Common myeloid progenitor, CD34-positive (primary cell): ENCODE measurements around the gene TBC1D1.

Source experiments
- CTCF ChIA-PET: fragments of 350-600 bp; sonication (Branson Sonifier 250); formaldehyde crosslinking; loops from one replicate; lab custom pipeline; 2021; ENCODE audit warnings: antibody characterized with exemption; lab: Charles Lee
- POLR2A ChIA-PET: fragments of 350-600 bp; sonication (Branson Sonifier 250); formaldehyde crosslinking; loops from one replicate; lab custom pipeline; 2021; ENCODE audit warnings: antibody characterized with exemption; lab: Charles Lee
- DNase-seq, 3 donors: peaks; one replicate each; pipeline versions ENCODE4 v3.0.0 to v3.0.0-alpha.2; 2013
- H3K27ac ChIP-seq, 2 experiments: 1 replicate in 1 of 2; 2 replicates in 1 of 2; pipeline ENCODE4 v1.7.0; 2013; ENCODE audit warnings: inconsistent platforms in 2 of 2, low read length in 2 of 2, mild to moderate bottlenecking in 2 of 2, low read depth in 1 of 2, moderate library complexity in 1 of 2; ENCODE audit not compliant: severe bottlenecking in 2 of 2, insufficient read depth in 1 of 2, poor library complexity in 1 of 2
- H3K27me3 ChIP-seq, 5 experiments: replicated peaks in 2 of 5; 1 replicate in 3 of 5; 2 replicates in 2 of 5; pipeline versions ENCODE4 v1.6.1 to v1.7.0; 2013; ENCODE audit warnings: low read length in 4 of 5, mild to moderate bottlenecking in 2 of 5, moderate library complexity in 2 of 5, inconsistent platforms in 1 of 5; ENCODE audit not compliant: insufficient read depth in 5 of 5, control insufficient read depth in 4 of 5
- H3K36me3 ChIP-seq, 4 experiments: 1 replicate in 2 of 4; 2 replicates in 2 of 4; pipeline versions ENCODE4 v1.6.1 to v1.7.0; 2013; ENCODE audit warnings: low read length in 3 of 4, control low read depth in 1 of 4, mild to moderate bottlenecking in 1 of 4; ENCODE audit not compliant: control insufficient read depth in 4 of 4, insufficient read depth in 4 of 4
- H3K4me1 ChIP-seq, 4 experiments: 1 replicate in 3 of 4; 2 replicates in 1 of 4; pipeline versions ENCODE4 v1.6.1 to v1.7.1; 2013; ENCODE audit warnings: low read length in 3 of 4, mild to moderate bottlenecking in 3 of 4, control low read depth in 1 of 4, inconsistent platforms in 1 of 4, moderate library complexity in 1 of 4; ENCODE audit not compliant: control insufficient read depth in 4 of 4, insufficient read depth in 4 of 4; ENCODE audit errors: control extremely low read depth in 1 of 4
- H3K4me3 ChIP-seq, 7 experiments: 1 replicate in 4 of 7; 2 replicates in 3 of 7; pipeline versions ENCODE4 v1.5.1 to v1.7.0; 2013; ENCODE audit warnings: mild to moderate bottlenecking in 7 of 7, low read length in 6 of 7, moderate library complexity in 6 of 7, inconsistent platforms in 2 of 7, low read depth in 2 of 7, control low read depth in 1 of 7; ENCODE audit not compliant: insufficient read depth in 4 of 7, control insufficient read depth in 1 of 7; ENCODE audit errors: extremely low read depth in 1 of 7
- H3K9me3 ChIP-seq, 5 experiments: 1 replicate in 4 of 5; 2 replicates in 1 of 5; pipeline versions ENCODE4 v1.6.1 to v1.7.1; 2013; ENCODE audit warnings: low read length in 4 of 5, mild to moderate bottlenecking in 2 of 5, inconsistent platforms in 1 of 5, low read depth in 1 of 5, moderate library complexity in 1 of 5; ENCODE audit not compliant: control insufficient read depth in 4 of 5, insufficient read depth in 2 of 5; ENCODE audit errors: control extremely low read depth in 1 of 5
- WGBS: methylation state at CpG from one replicate; pipeline ENCODE4 v1.1.5; 2013; ENCODE audit not compliant: insufficient coverage; 5-methylcytosine and 5-hydroxymethylcytosine counted together

Gene TBC1D1

DNA sequence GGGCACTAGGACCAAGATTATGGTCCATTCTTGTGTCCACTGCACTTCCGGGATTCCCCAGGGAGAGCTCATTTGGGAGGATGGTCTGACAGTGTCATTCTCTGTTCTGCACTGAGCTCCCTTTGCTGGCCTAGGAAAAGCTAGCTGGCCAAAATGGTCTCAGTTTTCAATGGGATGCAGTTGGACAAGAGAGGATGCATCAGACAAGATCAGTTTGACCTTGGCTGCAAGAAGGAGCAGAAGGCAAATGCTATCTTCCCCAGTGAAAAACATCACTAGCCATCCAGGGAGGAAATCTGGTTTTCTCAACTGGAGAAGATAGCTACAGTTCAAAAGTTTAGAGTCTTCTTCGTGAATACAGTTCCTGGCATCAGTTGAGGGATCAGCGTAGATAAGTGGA is 290.4 kb downstream of the TBC1D1 start:
- no peak for DNase-seq
- POLR2A ChIA-PET: no interaction called here
- CTCF ChIA-PET: interaction anchor here (0.7 to 8.8 kb wide), 18 partner anchors 9 to 601 kb away, joined by 3 to 122 read pairs (median 4); partner anchors contain the start of gene TLR10

DNA sequence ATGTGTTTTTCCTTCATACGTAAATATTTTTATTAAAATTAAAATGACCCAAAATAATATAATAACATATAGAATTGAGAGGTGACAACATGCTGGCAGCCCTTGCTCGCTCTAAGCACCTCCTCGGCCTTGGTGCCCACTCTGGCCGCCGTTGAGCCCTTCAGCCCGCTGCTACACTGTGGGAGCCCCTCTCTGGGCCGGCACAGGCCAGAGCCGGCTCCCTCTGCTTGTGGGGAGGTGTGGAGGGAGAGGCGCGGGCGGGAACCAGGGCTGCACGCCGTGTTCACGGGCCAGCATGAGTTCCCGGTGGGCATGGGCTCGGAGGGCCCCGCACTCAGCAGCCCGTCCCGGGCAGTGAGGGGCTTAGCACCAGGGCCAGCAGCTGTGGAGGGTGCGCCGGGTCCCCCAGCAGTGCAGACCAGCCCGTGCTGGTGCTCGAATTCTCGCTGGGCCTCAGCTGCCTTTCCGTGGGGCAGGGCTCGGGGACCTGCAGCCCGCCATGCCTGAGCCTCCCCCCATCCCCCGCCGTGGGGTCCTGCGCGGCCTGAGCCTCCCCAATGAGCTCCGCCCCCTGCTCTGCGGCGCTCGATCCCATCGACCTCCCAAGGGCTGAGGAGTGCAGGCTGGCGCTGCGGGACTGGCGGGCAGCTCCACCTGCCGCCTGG is 291.6 kb downstream of the TBC1D1 start:
- ChIA-PET CTCF (interaction anchor here (0.8 to 8.8 kb wide), 8 partner anchors 112 to 575 kb away, joined by 3 to 122 read pairs (median 3); no protein-coding TSS in a partner anchor), POLR2A (no interaction called here)
- Histone ChIP-seq H3K36me3 (no peaks in the 10 kb centered on the region), H3K9me3 (no peaks in the 10 kb centered on the region), H3K4me1 (peaks cover 10 to 20% (median 16%) of the 10 kb centered on the region in 4 experiments), H3K27me3 (no peaks in the 10 kb centered on the region), H3K4me3 (no peak overlapping the region), H3K27ac (no peak overlapping the region)
- WGBS: 96% methylated on average over 26 of the region's 40 CpGs
- no peak for DNase-seq

More for the DNA sequence above, 290.4 kb downstream of the TBC1D1 start:
- H3K27ac ChIP-seq: no peak overlapping the region
- WGBS: 93% methylated on average over 3 of the region's 3 CpGs
- no peak overlapping the region for H3K4me3 ChIP-seq
- H3K4me1 ChIP-seq: peaks cover 15 to 30% (median 25%) of the 10 kb centered on the region in 4 experiments
- no peaks in the 10 kb centered on the region for H3K27me3 ChIP-seq
- H3K9me3 ChIP-seq: no peaks in the 10 kb centered on the region
- no peaks in the 10 kb centered on the region for H3K36me3 ChIP-seq

DNA sequence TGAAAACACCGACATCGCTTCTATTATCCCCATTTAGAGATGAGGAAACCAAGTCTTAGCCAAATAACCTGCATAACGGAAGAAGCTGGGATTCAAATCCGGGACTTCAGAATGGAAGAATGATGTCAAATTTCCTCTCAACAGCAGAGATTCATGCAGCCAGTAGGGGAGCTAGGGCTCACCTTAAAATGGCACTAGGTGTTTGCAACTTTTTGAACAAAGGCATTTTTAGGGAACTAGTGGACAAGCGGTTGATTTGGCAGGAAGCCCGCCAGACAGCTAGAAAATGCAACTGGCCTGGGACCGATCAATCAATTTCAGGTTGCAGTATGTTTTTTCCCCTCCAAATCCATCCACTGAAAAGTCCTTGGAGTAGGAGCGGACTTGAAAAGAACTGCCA is 293.5 kb downstream of the TBC1D1 start:
- ChIA-PET CTCF (interaction anchor here (0.7 to 8.8 kb wide), 4 partner anchors 29 to 492 kb away, joined by 3 to 122 read pairs (median 5); no protein-coding TSS in a partner anchor), POLR2A (interaction anchor here (0.6 kb wide), 1 partner anchor 541 kb away, joined by 3 read pairs; no protein-coding TSS in a partner anchor)
- H3K36me3 ChIP-seq: no peaks in the 10 kb centered on the region
- WGBS: 98% methylated on average over 7 of the region's 8 CpGs
- H3K9me3 ChIP-seq: no peaks in the 10 kb centered on the region
- no peaks in the 10 kb centered on the region for H3K27me3 ChIP-seq
- peak in 1 of 3 donors; percentile 49 for DNase-seq
- H3K4me1 ChIP-seq: peaks cover 0 to 2% (median 2%) of the 10 kb centered on the region in 4 experiments
- H3K27ac ChIP-seq: no peak overlapping the region
- no peak overlapping the region for H3K4me3 ChIP-seq

DNA sequence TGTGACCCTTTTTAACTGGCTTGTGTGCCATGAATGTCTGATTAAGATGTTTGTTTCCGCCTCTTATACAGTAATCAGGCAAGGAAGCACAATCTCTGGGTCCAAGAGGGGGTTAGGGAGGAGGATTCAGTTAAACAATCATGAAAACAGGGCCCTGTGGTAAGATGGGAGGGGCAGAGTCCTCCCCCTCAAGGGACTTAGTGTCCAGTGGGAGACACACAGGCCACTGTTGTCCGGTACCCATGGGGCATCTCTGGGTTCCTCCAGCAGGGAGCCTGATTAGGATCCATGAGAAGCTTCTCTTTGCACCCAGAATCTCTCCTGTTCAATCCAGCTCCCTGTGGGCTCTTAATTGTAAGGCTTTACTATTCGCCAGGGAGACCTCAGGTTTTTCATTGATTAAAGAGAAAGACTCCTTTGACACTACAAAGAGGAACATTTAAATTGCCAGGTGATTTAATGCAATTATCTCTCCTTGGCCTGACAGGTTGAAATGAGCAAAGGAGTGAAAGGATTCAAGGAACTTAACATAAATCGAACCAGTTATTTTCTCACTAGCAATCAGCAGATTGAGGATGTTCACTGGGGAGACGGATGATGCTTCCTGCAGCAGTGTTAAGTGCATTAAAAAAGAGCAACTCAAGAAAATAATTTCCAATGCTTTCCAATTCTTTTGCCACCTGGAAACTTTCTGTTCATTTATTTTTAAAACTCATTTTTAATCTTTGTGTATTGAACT is 294.7 kb downstream of the TBC1D1 start:
- Histone ChIP-seq H3K4me1 (no peaks in the 10 kb centered on the region), H3K36me3 (no peaks in the 10 kb centered on the region), H3K27me3 (no peaks in the 10 kb centered on the region), H3K9me3 (no peaks in the 10 kb centered on the region), H3K4me3 (no peak overlapping the region), H3K27ac (no peak overlapping the region)
- CTCF ChIA-PET: interaction anchor here (1.9 kb wide), 1 partner anchor 116 kb away, joined by 5 read pairs; no protein-coding TSS in a partner anchor
- no peak for DNase-seq
- 89% methylated on average over 5 of the region's 5 CpGs for WGBS
- POLR2A ChIA-PET: no interaction called here

DNA sequence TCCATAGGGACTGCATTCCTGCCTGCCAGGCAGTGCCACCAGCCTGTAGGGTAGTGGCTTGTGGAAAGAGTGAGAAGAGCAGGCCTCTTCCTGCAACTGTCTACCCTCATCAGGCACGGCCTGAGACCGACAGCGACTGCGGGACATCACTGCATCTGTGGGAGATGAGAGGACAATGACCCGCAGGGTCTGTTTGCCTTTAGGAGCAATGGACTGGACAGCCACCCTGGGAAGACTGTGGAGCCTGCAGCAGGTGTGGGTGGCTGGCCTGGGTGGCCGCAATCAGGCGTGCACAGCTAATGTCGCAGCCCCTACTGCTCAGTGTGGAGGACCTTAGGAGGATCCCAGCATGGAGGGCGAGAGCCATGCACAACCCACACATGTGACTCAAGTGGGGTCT is 297.3 kb downstream of the TBC1D1 start:
- Histone ChIP-seq H3K27ac (no peak overlapping the region), H3K36me3 (no peaks in the 10 kb centered on the region), H3K9me3 (no peaks in the 10 kb centered on the region), H3K4me1 (no peaks in the 10 kb centered on the region), H3K4me3 (no peak overlapping the region), H3K27me3 (no peaks in the 10 kb centered on the region)
- no peak for DNase-seq
- ChIA-PET POLR2A (no interaction called here), CTCF (no interaction called here)
- 96% methylated on average over 9 of the region's 9 CpGs for WGBS

DNA sequence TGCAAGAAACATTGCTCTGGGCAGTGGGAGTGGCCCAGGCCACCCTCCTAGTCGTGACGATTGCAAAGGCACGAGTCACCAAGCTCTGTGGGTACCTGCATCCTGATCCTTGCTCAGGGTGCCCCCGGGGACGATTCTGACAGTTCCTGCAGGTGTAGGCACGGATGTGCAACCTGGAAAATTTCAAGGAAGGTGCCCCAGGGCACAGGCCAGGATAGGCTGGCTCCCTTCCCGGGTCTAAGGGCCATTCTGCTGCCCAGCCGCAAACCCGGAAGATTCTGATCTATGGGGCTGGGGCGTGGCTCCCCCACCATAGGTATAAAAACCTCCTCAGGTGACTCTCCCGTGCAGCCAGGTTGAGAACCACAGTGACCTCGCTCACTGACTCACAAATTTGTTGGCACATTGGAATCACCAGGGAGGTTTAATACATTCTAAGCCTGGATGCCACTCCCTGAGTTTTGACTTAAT is 297.8 kb downstream of the TBC1D1 start:
- Histone ChIP-seq H3K4me3 (no peak overlapping the region), H3K27ac (no peak overlapping the region), H3K4me1 (peaks cover 0 to 4% (median 0%) of the 10 kb centered on the region in 4 experiments), H3K27me3 (no peaks in the 10 kb centered on the region), H3K36me3 (no peaks in the 10 kb centered on the region), H3K9me3 (no peaks in the 10 kb centered on the region)
- ChIA-PET POLR2A (no interaction called here), CTCF (no interaction called here)
- WGBS: 82% methylated on average over 11 of the region's 12 CpGs
- DNase-seq: no peak
